ENCODE results near the gene POU2F2. TPM values are rescaled to one million over a fixed set of nuclear protein-coding genes. Genes with fewer than 3 reads are reported as not detected.
A peak's percentile ranks its signal among the peaks of the same experiment; 100 is the strongest.

POU2F2 gene
- total and polyA plus RNA-seq, 9 of the 15 experiments (the other 6 are each of a cell fraction or from before 2014, with no cell fraction given) = 0.03 to 0.68 (median 0.14) TPM

DNA sequence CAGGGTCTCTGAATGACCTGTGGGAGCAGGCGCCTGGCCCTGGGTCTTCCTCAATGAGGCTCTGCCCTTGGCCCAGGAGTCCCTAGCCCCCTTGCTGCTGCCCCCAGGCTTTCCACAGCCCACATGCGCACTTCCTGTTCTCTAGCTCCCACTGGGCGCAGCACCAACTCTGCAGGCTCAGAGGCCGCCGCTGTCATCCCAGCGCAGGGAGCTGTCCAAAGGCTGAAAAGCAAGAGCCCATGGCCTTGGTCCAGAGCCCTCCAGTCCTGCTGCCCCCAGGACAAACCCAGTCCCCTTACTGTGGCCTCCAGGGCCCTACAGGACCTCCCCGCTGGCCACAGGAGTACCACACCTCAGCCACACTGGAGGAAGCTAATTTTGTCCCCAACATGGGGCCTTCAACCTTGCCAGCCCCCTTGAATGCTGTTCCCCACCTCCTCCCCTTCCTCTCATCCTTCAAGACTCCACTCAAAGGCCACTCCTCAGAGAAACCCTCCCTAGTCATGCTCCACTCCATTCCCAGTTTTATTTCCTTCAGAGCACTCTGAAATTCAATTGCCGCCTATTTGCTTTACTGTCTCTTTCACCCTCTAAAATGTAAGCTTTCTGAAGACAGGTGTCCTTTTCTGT lies 8.0 kb upstream of the POU2F2 start:
- no peaks in the 10 kb centered on the region for H3K79me2 ChIP-seq (ENCODE audit: control insufficient read depth, insufficient read depth, low read length)
- BruUV-seq (replicated peaks) = no TSS peak
- peak; percentile 48 to 74 (median 58) for DNase-seq (ENCODE audit: extremely low read depth in 1 of 4, low spot score in 3 of 4)
- peak; percentile 94 for ATAC-seq
- FAIRE-seq = no peak
- intact Hi-C loops (cut with micrococcal nuclease) (no loop called here), in situ Hi-C loops (cut with MboI) (no loop called here)
- H3K36me3 ChIP-seq (ENCODE audit: control insufficient read depth, insufficient read depth, low read length) = no peaks in the 10 kb centered on the region
- ChIA-PET CTCF (ENCODE audit: low intra/inter-chr PET ratio) (no interaction called here), POLR2A (interaction anchor here (0.6 to 1.1 kb wide), 4 partner anchors 11 to 139 kb away, joined by 3 to 4 read pairs (median 3); no protein-coding TSS in a partner anchor)
- no peak overlapping the region for H3K4me2 ChIP-seq (ENCODE audit: insufficient read depth, low read length)
- peaks cover 5% of the 10 kb centered on the region; the same call in 1 of the 2 replicates for H4K20me1 ChIP-seq (replicated peaks; ENCODE audit: control insufficient read depth, insufficient read depth, low read length)
- no peaks in the 10 kb centered on the region for H3K9me3 ChIP-seq (replicated peaks; ENCODE audit: control insufficient read depth, insufficient read depth, low read depth, low read length)
- no peaks in the 10 kb centered on the region; a peak in 1 of 5 replicates for H3K4me1 ChIP-seq (replicated peaks in 1 of 2; ENCODE audit: control insufficient read depth in 2 of 2, insufficient read depth in 2 of 2, low read length in 2 of 2)
- H3K4me3 ChIP-seq = no peak overlapping the region
- H3K27me3 ChIP-seq (ENCODE audit: control insufficient read depth in 2 of 2, insufficient read depth in 2 of 2, low read length in 2 of 2) = peaks cover 8 to 33% of the 10 kb centered on the region in 2 experiments; a peak in 4 of 5 replicates
- H3K9ac ChIP-seq (ENCODE audit: insufficient read depth in 1 of 2, low read depth in 2 of 2, low read length in 2 of 2) = no peak overlapping the region
- no peak overlapping the region for H3K27ac ChIP-seq (ENCODE audit: extremely low read depth, low read depth, low read length)
- no peaks in the 10 kb centered on the region for H3K9me1 ChIP-seq (ENCODE audit: control insufficient read depth, insufficient read depth, low read length)
- WGBS (ENCODE audit: insufficient coverage, low coverage, missing lambda C conversion rate) = 1% methylated on average over 8 of the region's 8 CpGs
- H2AFZ ChIP-seq (ENCODE audit: low read depth, low read length) = no peak overlapping the region
- no peak for TF ChIP-seq ILF3 (IDR thresholded peaks at IDR 0.05; ENCODE audit: borderline replicate concordance)
- peak in 1 of 2 experiments; percentile 79; a peak in 1 of 4 replicates for TF ChIP-seq RCOR1 (IDR thresholded peaks at IDR 0.05; ENCODE audit: borderline replicate concordance in 1 of 2, low read depth in 2 of 2, low read length in 2 of 2)
- TF ChIP-seq, protein P1, sequence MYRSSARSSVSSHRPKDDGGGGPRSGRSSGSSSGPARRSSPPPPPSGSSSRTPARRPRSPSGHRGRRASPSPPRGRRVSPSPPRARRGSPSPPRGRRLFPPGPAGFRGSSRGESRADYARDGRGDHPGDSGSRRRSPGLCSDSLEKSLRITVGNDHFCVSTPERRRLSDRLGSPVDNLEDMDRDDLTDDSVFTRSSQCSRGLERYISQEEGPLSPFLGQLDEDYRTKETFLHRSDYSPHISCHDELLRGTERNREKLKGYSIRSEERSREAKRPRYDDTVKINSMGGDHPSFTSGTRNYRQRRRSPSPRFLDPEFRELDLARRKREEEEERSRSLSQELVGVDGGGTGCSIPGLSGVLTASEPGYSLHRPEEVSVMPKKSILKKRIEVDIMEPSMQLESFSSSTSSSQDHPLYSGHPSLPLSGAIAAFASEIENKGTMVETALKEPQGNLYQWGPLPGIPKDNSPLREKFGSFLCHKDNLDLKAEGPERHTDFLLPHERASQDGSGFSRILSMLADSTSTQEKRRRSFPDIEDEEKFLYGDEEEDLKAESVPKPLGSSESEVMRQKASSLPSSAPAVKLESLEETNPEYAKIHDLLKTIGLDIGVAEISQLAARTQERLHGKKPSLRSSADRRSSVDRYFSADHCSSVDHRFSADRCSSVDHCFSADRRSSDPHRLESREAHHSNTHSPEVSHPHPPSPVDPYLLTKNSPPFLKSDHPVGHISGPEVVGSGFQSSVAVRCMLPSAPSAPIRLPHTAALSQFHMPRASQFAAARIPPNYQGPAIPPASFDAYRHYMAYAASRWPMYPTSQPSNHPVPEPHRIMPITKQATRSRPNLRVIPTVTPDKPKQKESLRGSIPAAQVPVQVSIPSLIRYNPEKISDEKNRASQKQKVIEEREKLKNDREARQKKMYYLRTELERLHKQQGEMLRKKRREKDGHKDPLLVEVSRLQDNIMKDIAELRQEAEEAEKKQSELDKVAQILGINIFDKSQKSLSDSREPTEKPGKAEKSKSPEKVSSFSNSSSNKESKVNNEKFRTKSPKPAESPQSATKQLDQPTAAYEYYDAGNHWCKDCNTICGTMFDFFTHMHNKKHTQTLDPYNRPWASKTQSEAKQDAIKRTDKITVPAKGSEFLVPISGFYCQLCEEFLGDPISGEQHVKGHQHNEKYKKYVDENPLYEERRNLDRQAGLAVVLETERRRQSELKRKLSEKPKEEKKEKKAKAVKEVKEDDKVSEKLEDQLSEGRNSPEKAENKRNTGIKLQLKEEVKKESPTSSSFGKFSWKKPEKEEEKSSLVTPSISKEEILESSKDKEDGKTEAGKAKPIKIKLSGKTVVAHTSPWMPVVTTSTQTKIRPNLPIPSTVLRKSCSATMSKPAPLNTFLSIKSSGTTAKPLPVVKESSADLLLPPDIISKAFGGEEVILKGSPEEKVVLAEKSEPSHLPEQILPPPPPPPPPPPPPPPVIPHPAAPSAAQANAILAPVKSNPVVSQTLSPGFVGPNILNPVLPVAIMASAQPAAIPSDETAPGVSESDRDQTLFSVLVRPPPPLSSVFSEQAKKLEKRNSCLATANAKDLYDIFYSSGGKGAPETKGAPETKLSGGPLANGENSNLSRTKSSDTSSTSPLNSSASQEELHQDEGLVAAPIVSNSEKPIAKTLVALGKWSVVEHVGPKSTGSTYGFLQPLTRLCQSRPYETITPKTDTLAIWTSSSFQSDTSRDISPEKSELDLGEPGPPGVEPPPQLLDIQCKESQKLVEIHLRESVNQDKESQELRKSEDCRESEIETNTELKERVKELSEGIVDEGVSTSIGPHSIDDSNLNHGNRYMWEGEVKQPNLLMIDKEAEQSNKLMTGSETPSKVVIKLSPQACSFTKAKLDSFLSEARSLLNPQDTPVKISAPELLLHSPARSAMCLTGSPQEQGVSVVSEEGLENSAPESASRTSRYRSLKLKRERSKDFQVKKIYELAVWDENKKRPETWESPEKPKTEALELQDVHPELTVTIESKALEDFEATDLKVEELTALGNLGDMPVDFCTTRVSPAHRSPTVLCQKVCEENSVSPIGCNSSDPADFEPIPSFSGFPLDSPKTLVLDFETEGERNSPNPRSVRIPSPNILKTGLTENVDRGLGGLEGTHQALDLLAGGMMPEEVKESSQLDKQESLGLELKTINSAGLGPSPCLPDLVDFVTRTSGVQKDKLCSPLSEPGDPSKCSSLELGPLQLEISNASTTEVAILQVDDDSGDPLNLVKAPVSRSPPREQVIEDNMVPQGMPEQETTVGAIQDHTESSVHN (IDR thresholded peaks at IDR 0.05; ENCODE audit: borderline replicate concordance in 1 of 2, low read depth in 1 of 2) = no peak
- TF ChIP-seq, protein P2, sequence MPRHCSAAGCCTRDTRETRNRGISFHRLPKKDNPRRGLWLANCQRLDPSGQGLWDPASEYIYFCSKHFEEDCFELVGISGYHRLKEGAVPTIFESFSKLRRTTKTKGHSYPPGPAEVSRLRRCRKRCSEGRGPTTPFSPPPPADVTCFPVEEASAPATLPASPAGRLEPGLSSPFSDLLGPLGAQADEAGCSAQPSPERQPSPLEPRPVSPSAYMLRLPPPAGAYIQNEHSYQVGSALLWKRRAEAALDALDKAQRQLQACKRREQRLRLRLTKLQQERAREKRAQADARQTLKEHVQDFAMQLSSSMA (CRISPR knock-in tag; IDR thresholded peaks at IDR 0.05) = no peak
- TF ChIP-seq, protein P3, sequence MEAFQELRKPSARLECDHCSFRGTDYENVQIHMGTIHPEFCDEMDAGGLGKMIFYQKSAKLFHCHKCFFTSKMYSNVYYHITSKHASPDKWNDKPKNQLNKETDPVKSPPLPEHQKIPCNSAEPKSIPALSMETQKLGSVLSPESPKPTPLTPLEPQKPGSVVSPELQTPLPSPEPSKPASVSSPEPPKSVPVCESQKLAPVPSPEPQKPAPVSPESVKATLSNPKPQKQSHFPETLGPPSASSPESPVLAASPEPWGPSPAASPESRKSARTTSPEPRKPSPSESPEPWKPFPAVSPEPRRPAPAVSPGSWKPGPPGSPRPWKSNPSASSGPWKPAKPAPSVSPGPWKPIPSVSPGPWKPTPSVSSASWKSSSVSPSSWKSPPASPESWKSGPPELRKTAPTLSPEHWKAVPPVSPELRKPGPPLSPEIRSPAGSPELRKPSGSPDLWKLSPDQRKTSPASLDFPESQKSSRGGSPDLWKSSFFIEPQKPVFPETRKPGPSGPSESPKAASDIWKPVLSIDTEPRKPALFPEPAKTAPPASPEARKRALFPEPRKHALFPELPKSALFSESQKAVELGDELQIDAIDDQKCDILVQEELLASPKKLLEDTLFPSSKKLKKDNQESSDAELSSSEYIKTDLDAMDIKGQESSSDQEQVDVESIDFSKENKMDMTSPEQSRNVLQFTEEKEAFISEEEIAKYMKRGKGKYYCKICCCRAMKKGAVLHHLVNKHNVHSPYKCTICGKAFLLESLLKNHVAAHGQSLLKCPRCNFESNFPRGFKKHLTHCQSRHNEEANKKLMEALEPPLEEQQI (IDR thresholded peaks at IDR 0.05) = no peak
- peak; percentile 75 to 77 for TF ChIP-seq NRF1 (conservative IDR thresholded peaks at IDR 0.05 in 1 of 2, IDR thresholded peaks at IDR 0.05 in 1 of 2)
- no peak for TF ChIP-seq HNRNPH1 (optimal IDR thresholded peaks at IDR 0.05; ENCODE audit: low read depth, low read length)
- peak; percentile 37; the same call in 1 of the 2 replicates for TF ChIP-seq HDAC2 (IDR thresholded peaks at IDR 0.05)

All from K562 (cell line).